K562 (cell line): ENCODE data around the gene GLT1D1. TPM values are rescaled to one million over a fixed set of nuclear protein-coding genes. Genes with fewer than 3 reads are reported as not detected.
A peak's percentile ranks its signal among the peaks of the same experiment; 100 is the strongest.

Source experiments
- ATAC-seq: fragments of 200-7000 bp; cut with Tn5 transposase; 3 replicates; pipeline ENCODE4 v1.9.1; 2020; ENCODE audit warnings: moderate library complexity
- BruUV-seq: library from RNA; stranded (reverse); fragments of 400-500 nt; replicated peaks from 2 replicates; lab custom pipeline; 2021; lab: Mats Ljungman, UMichigan
- CTCF ChIA-PET: fragments of 300-600 bp; formaldehyde crosslinking; extraction: SDS; loops from one replicate; lab custom pipeline; 2021; ENCODE audit warnings: low intra/inter-chr PET ratio; lab: Yijun Ruan, JAX
- POLR2A ChIA-PET: fragments of 300-600, 350-650 bp; sonication (Branson Sonifier 250); formaldehyde crosslinking; extraction: SDS; loops from one replicate; lab custom pipeline; 2021; ENCODE audit warnings: antibody characterized with exemption, inconsistent platforms; lab: Yijun Ruan, JAX
- DNase-seq, 4 experiments: peaks; one replicate each; pipeline versions ENCODE4 v3.0.0 to v3.0.0-alpha.2; 2011 to 2018; ENCODE audit warnings: low spot score in 3 of 4, mixed read lengths in 3 of 4; ENCODE audit errors: extremely low read depth in 1 of 4
- FAIRE-seq: peaks from 2 replicates; lab custom pipeline; 2011; peaks lifted over from hg19 to GRCh38; lab: Jason Lieb, UNC
- H2AFZ ChIP-seq: 2 replicates; pipeline ENCODE4 v1.6.0; 2011; ENCODE audit warnings: low read depth, low read length, control low read depth, inconsistent platforms
- H3K27ac ChIP-seq: fragments of 200-600 bp; 3 replicates; pipeline ENCODE4 v1.8.0; 2011; ENCODE audit warnings: low read depth, mild to moderate bottlenecking, control low read depth, inconsistent platforms, low read length, moderate library complexity, mixed read lengths; ENCODE audit errors: extremely low read depth
- H3K27me3 ChIP-seq, 2 experiments: fragments of 300-600 bp in 1 of 2; 2 replicates in 1 of 2; 3 replicates in 1 of 2; pipeline versions ENCODE4 v1.6.0 to v1.8.0; 2011; ENCODE audit warnings: inconsistent platforms in 2 of 2, low read length in 2 of 2, mild to moderate bottlenecking in 1 of 2, mixed read lengths in 1 of 2, moderate library complexity in 1 of 2; ENCODE audit not compliant: control insufficient read depth in 2 of 2, insufficient read depth in 2 of 2
- H3K36me3 ChIP-seq: fragments of 300-600 bp; 3 replicates; pipeline ENCODE4 v1.8.0; 2011; ENCODE audit warnings: mild to moderate bottlenecking, low read length, inconsistent platforms; ENCODE audit not compliant: control insufficient read depth, insufficient read depth
- H3K4me1 ChIP-seq, 2 experiments: fragments of 200-600 bp in 1 of 2; replicated peaks in 1 of 2; 2 replicates in 1 of 2; 3 replicates in 1 of 2; pipeline versions ENCODE4 v1.5.1 to v1.8.0; 2011; ENCODE audit warnings: inconsistent platforms in 2 of 2, low read length in 2 of 2, mild to moderate bottlenecking in 1 of 2, mixed read lengths in 1 of 2, moderate library complexity in 1 of 2; ENCODE audit not compliant: control insufficient read depth in 2 of 2, insufficient read depth in 2 of 2
- H3K4me2 ChIP-seq: 2 replicates; pipeline ENCODE4 v1.6.1; 2011; ENCODE audit warnings: low read length, control low read depth, inconsistent platforms, mixed read lengths; ENCODE audit not compliant: insufficient read depth
- H3K4me3 ChIP-seq: fragments of 200-600 bp; sonication (generic), shearing (Covaris generic); 2 replicates; pipeline ENCODE4 v1.5.1; 2016; ENCODE audit warnings: control low read depth, inconsistent platforms
- H3K79me2 ChIP-seq: fragments of 200-600 bp; 3 replicates; pipeline ENCODE4 v1.8.0; 2011; ENCODE audit warnings: low read length, inconsistent platforms; ENCODE audit not compliant: control insufficient read depth, insufficient read depth
- H3K9ac ChIP-seq, 2 experiments: 2 replicates each; pipeline versions ENCODE4 v1.6.0 to v1.6.1; 2011; ENCODE audit warnings: low read depth in 2 of 2, low read length in 2 of 2, control low read depth in 1 of 2, inconsistent platforms in 1 of 2, mild to moderate bottlenecking in 1 of 2, mixed read lengths in 1 of 2; ENCODE audit not compliant: insufficient read depth in 1 of 2
- H3K9me1 ChIP-seq: one replicate; pipeline ENCODE4 v1.6.0; 2011; ENCODE audit warnings: inconsistent platforms, mild to moderate bottlenecking, low read length, moderate library complexity; ENCODE audit not compliant: control insufficient read depth, insufficient read depth
- H3K9me3 ChIP-seq: replicated peaks from 2 replicates; pipeline ENCODE4 v1.5.1; 2011; ENCODE audit warnings: low read depth, low read length, inconsistent platforms; ENCODE audit not compliant: control insufficient read depth, insufficient read depth
- H4K20me1 ChIP-seq: replicated peaks from 2 replicates; pipeline ENCODE4 v1.6.1; 2011; ENCODE audit warnings: low read length, inconsistent platforms, mixed read lengths; ENCODE audit not compliant: control insufficient read depth, insufficient read depth
- BCOR ChIP-seq: fragments of 450-650 bp; IDR thresholded peaks from 2 replicates; pipeline ENCODE4 v1.6.1; 2016
- CBX1 ChIP-seq: sonication (generic); IDR thresholded peaks from 2 replicates; pipeline ENCODE4 v1.6.1; 2016; ENCODE audit warnings: antibody characterized with exemption, low read depth, mild to moderate bottlenecking
- GTF2E2 ChIP-seq: fragments of 200-800 bp; sonication (Bioruptor generic); IDR thresholded peaks from 2 replicates; pipeline ENCODE4 v1.6.1; 2016; ENCODE audit warnings: missing genetic modification characterization, missing compliant biosample characterization
- KDM1A ChIP-seq, 2 experiments: fragments of 450-650 bp; IDR thresholded peaks; 2 replicates each; pipeline ENCODE4 v1.6.1; 2016; ENCODE audit warnings: mild to moderate bottlenecking in 2 of 2
- MTA1 ChIP-seq: fragments of 450-650 bp; IDR thresholded peaks from 2 replicates; pipeline ENCODE4 v1.6.1; 2017; ENCODE audit warnings: borderline replicate concordance
- RBM14 ChIP-seq: fragments of 200-400 bp; formaldehyde crosslinking; IDR thresholded peaks from 2 replicates; pipeline ENCODE4 v1.6.1; 2018; ENCODE audit warnings: low read depth, mild to moderate bottlenecking, low read length, moderate library complexity, borderline replicate concordance; ENCODE audit not compliant: insufficient read depth
- XRCC5 ChIP-seq: fragments of 200-400 bp; formaldehyde crosslinking; IDR thresholded peaks from 2 replicates; pipeline ENCODE4 v1.6.1; 2017; ENCODE audit warnings: low read depth, mild to moderate bottlenecking, low read length
- ZBTB33 ChIP-seq: sonication (generic); formaldehyde crosslinking; IDR thresholded peaks from 2 replicates; pipeline ENCODE4 v1.8.1; 2023; ENCODE audit warnings: mild to moderate bottlenecking, missing genetic modification reagents
- ZNF644 ChIP-seq: fragments of 200-800 bp; sonication (Bioruptor generic); IDR thresholded peaks from 2 replicates; pipeline ENCODE4 v1.6.1; 2016; ENCODE audit warnings: low read depth, missing genetic modification characterization, missing compliant biosample characterization
- ZNF75A ChIP-seq: fragments of 450-650 bp; formaldehyde crosslinking; IDR thresholded peaks from 2 replicates; pipeline ENCODE4 v1.4.0; 2020; ENCODE audit warnings: mild to moderate bottlenecking
- WGBS: fragments of 100-300 bp; shearing (Covaris generic); methylation state at CpG from one replicate; pipeline ENCODE4 v1.1.6; 2016; ENCODE audit warnings: low coverage, mixed read lengths; ENCODE audit not compliant: insufficient coverage; ENCODE audit errors: missing lambda C conversion rate; 5-methylcytosine and 5-hydroxymethylcytosine counted together
- in situ Hi-C: fragments of 300-500 bp; cut with MboI; formaldehyde crosslinking; loops from 4 replicates; pipeline ENCODE4 v1.15.0; 2018; ENCODE audit warnings: inconsistent platforms, mixed read lengths
- intact Hi-C: fragments of 100-400 bp; cut with micrococcal nuclease; formaldehyde crosslinking; loops from 2 replicates; pipeline ENCODE4 v1.14.2; 2022
- polyA plus RNA-seq, 8 experiments: library from polyadenylated mRNA; depleted of rRNA in 4 of 8; stranded (reverse) in 5 of 8; unstranded in 3 of 8; fragments of >200 nt; fragmentation: Nextera tagmentation in 2 of 8; fragmentation: Illumina TruSeq in 1 of 8; extraction: Ambion mirVana in 2 of 8; extraction: Trizol in 1 of 8; gene quantifications; 2 replicates each; pipeline versions ENCODE4 v1.2.1 to v1.2.3, GENCODE V29; 2011 to 2014; ENCODE audit warnings: inconsistent platforms in 1 of 8, missing spikeins in 1 of 8
- total RNA-seq, 7 experiments: library from RNA; depleted of rRNA in 6 of 7; stranded (reverse); fragments of >200 nt in 6 of 7; fragmentation: Illumina TruSeq in 2 of 7; extraction: Trizol in 2 of 7; gene quantifications; 2 replicates each; pipeline versions ENCODE4 v1.2.1 to v1.2.3, GENCODE V29; 2011 to 2021; ENCODE audit warnings: low replicate concordance in 1 of 7
- TF ChIP-seq, protein P1 (sequence below): fragments of 250-450 bp; sonication (Bioruptor Pico); IDR thresholded peaks from 2 replicates; pipeline ENCODE4 v1.4.0; 2020; ENCODE audit warnings: mild to moderate bottlenecking, moderate library complexity, borderline replicate concordance
- TF ChIP-seq, protein P2 (sequence below): sonication (generic); formaldehyde crosslinking; IDR thresholded peaks from 2 replicates; pipeline ENCODE4 v1.8.0; 2023; ENCODE audit warnings: mild to moderate bottlenecking, missing genetic modification reagents

The GLT1D1 gene
- total and polyA plus RNA-seq, 9 of the 15 experiments (the other 6 are each of a cell fraction or from before 2014, with no cell fraction given): 0.04 TPM; not detected in 8

DNA sequence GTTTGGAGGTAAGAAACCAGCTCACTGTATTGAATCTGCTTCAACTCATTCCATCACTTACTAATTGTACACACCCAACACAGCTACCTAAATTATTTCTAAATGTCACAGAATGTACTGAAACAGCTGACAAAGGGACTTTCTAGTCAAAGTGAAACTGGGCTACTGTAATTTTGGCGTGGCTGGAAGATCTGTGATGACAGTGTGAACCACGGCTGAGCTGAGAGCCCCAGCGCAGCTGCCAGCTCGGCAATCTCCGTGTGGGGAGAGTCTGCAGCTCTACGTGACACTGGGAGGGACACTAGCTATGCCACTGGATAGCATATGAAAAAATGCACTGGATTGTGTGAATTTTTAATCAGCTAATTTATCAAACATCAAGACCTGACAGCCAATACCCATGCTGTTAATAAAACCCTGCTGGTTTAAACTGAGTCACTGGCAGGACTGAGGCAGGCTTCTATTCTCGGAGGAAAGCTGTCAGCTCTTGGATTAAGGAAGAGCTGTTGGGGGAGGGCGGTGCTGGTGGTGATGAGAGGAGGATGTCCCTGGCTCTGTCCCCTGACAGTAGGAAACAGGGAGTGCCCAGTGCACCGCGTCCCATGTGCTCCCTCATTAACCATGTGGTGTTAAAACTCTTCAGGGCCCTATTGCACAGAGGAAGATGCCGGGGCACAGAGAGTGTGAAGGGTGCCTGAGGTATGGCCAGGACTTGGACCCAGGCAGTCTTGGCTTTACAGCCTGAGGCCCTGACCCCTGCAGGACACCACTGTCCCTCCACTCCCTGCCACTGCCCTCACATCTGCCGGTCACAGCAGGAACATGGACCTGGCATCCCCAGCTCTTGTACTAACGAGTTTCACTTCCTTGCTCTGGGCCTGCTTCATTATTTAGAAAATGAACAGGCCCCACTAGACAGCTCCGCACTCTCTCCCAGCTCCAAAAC lies 42.8 kb upstream of the GLT1D1 start:
- Histone ChIP-seq H3K36me3 (peaks cover 68% of the 10 kb centered on the region), H3K4me2 (no peak overlapping the region), H3K27ac (no peak overlapping the region), H2AFZ (no peak overlapping the region), H3K9me1 (no peaks in the 10 kb centered on the region), H3K9me3 (no peaks in the 10 kb centered on the region), H4K20me1 (no peaks in the 10 kb centered on the region), H3K4me1 (no peaks in the 10 kb centered on the region), H3K79me2 (peaks cover 27% of the 10 kb centered on the region), H3K4me3 (no peak overlapping the region), H3K27me3 (no peaks in the 10 kb centered on the region), H3K9ac (peak overlapping the region in 1 of 2 experiments; percentile 61; a peak in 1 of 4 replicates)
- ChIA-PET CTCF (no interaction called here), POLR2A (interaction anchor here (0.7 to 1.2 kb wide), 3 partner anchors 12 to 393 kb away, joined by 3 to 4 read pairs (median 3); no protein-coding TSS in a partner anchor)
- in situ Hi-C loops: no loop called here
- FAIRE-seq (no peak), DNase-seq (no peak), ATAC-seq (peak; percentile 26; the same call in 1 of the 3 replicates)
- intact Hi-C loops: no loop called here
- 84% methylated on average over 13 of the region's 14 CpGs for WGBS
- no TSS peak for BruUV-seq
- no peak for TF ChIP-seq XRCC5
- TF ChIP-seq ZNF75A: no peak
- TF ChIP-seq GTF2E2 (tag): no peak
- no peak for TF ChIP-seq BCOR
- TF ChIP-seq MTA1: no peak
- TF ChIP-seq RBM14: no peak
- TF ChIP-seq, protein P1, sequence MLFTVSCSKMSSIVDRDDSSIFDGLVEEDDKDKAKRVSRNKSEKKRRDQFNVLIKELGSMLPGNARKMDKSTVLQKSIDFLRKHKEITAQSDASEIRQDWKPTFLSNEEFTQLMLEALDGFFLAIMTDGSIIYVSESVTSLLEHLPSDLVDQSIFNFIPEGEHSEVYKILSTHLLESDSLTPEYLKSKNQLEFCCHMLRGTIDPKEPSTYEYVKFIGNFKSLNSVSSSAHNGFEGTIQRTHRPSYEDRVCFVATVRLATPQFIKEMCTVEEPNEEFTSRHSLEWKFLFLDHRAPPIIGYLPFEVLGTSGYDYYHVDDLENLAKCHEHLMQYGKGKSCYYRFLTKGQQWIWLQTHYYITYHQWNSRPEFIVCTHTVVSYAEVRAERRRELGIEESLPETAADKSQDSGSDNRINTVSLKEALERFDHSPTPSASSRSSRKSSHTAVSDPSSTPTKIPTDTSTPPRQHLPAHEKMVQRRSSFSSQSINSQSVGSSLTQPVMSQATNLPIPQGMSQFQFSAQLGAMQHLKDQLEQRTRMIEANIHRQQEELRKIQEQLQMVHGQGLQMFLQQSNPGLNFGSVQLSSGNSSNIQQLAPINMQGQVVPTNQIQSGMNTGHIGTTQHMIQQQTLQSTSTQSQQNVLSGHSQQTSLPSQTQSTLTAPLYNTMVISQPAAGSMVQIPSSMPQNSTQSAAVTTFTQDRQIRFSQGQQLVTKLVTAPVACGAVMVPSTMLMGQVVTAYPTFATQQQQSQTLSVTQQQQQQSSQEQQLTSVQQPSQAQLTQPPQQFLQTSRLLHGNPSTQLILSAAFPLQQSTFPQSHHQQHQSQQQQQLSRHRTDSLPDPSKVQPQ (CRISPR knock-in tag): no peak
- no peak for TF ChIP-seq ZBTB33
- TF ChIP-seq, protein P2, sequence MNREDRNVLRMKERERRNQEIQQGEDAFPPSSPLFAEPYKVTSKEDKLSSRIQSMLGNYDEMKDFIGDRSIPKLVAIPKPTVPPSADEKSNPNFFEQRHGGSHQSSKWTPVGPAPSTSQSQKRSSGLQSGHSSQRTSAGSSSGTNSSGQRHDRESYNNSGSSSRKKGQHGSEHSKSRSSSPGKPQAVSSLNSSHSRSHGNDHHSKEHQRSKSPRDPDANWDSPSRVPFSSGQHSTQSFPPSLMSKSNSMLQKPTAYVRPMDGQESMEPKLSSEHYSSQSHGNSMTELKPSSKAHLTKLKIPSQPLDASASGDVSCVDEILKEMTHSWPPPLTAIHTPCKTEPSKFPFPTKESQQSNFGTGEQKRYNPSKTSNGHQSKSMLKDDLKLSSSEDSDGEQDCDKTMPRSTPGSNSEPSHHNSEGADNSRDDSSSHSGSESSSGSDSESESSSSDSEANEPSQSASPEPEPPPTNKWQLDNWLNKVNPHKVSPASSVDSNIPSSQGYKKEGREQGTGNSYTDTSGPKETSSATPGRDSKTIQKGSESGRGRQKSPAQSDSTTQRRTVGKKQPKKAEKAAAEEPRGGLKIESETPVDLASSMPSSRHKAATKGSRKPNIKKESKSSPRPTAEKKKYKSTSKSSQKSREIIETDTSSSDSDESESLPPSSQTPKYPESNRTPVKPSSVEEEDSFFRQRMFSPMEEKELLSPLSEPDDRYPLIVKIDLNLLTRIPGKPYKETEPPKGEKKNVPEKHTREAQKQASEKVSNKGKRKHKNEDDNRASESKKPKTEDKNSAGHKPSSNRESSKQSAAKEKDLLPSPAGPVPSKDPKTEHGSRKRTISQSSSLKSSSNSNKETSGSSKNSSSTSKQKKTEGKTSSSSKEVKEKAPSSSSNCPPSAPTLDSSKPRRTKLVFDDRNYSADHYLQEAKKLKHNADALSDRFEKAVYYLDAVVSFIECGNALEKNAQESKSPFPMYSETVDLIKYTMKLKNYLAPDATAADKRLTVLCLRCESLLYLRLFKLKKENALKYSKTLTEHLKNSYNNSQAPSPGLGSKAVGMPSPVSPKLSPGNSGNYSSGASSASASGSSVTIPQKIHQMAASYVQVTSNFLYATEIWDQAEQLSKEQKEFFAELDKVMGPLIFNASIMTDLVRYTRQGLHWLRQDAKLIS: no peak
- TF ChIP-seq KDM1A (IDR thresholded peaks at IDR 0.05): no peak
- TF ChIP-seq ZNF644 (tag): no peak
- no peak for TF ChIP-seq CBX1
